Hypothalamus (tissue), 51 donors: Measurements from ENCODE around the gene LDHD.

Experiments
- DNase-seq, 51 donors: peaks; one replicate each; lab custom pipeline; 2025; lab: John Stamatoyannopoulos, UW

Gene LDHD

DNA sequence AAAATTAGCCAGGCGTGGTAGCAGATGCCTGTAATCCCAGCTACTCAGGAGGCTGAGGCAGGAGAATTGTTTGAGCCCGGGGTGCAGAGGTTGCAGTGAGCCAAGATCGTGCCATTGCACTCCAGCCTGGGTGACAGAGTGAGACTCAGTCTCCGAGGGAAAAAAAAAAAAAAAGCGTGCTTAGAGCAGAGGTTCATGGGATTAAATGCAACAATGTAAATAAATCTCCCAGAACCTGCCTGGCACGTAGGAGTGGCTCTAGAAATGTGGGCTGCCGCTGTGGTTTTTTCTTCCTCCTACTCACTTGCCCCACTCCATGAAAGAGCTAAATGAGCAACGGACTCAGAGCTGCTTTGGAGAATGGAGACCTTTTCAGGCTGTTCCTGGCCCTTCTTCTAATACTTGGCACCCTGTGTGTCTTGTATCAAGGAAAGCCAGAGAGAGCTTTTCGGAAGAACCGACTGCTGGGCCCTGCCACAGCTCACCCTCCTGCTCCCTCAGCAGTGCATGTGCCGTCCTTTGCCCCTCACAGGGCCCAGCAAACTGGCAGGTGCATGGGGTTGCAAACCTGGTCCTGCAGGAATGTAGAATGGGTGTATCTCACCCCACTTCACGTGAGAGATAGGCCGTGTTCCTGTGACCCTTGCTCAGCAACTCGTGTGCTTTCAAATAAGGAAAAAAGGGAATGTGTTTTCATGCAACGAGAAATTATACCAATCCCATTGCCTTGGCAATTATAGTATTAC is 52.0 kb downstream of the LDHD start:
- no peak for DNase-seq

DNA sequence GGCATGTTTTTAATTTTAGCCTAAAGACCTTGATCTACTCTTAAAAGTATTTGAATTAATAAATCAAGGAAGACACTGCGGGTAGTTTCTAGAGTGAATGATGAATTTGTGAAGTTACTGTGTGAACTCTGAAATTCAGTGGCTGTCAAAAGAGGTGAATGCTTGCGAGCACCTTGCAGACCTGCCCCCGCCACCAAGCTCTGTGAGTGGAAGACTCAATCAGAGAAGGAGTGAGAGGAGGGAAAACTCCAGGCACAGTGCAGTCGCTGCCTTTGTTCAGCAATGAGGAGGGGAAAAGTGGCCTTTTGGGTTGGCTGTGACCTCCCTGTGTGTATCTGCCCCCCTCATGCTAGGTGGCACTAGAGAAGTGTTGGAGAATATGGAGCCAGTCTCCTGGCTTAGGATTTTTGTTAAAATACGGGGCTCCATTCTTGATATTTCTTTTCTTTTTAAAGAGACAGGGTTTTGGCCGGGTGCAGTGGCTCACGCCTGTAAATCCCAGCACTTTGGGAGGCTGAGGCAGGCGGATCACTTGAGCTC is 53.0 kb downstream of the LDHD start:
- no peak for DNase-seq

GRCh38 chr16:75062976-75063346 is 53.6 kb downstream of the LDHD start:
- DNase-seq = no peak

- peak in 1 of 51 donors; percentile 2 for DNase-seq
These were observed 54.2 kb downstream of the LDHD start for GRCh38 chr16:75062135-75062975.
